ENCODE results near the gene PTTG1IP2.
A peak's percentile ranks its signal among the peaks of the same experiment; 100 is the strongest.
"Not testable (repeated sequence)": the region's sequence is repeated elsewhere in the genome, so short reads cannot be mapped to it uniquely, and the experiment has no call there.

The PTTG1IP2 gene

GRCh38 chr7:90459888-90460287 is 9.6 kb upstream of the PTTG1IP2 start:
- no peak overlapping the region for H3K27ac ChIP-seq
- no peak for TF ChIP-seq ZFX (IDR thresholded peaks at IDR 0.05; ENCODE audit: borderline replicate concordance)
- TF ChIP-seq, protein P1, sequence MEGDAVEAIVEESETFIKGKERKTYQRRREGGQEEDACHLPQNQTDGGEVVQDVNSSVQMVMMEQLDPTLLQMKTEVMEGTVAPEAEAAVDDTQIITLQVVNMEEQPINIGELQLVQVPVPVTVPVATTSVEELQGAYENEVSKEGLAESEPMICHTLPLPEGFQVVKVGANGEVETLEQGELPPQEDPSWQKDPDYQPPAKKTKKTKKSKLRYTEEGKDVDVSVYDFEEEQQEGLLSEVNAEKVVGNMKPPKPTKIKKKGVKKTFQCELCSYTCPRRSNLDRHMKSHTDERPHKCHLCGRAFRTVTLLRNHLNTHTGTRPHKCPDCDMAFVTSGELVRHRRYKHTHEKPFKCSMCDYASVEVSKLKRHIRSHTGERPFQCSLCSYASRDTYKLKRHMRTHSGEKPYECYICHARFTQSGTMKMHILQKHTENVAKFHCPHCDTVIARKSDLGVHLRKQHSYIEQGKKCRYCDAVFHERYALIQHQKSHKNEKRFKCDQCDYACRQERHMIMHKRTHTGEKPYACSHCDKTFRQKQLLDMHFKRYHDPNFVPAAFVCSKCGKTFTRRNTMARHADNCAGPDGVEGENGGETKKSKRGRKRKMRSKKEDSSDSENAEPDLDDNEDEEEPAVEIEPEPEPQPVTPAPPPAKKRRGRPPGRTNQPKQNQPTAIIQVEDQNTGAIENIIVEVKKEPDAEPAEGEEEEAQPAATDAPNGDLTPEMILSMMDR (IDR thresholded peaks at IDR 0.05), result peak; percentile 43

DNA sequence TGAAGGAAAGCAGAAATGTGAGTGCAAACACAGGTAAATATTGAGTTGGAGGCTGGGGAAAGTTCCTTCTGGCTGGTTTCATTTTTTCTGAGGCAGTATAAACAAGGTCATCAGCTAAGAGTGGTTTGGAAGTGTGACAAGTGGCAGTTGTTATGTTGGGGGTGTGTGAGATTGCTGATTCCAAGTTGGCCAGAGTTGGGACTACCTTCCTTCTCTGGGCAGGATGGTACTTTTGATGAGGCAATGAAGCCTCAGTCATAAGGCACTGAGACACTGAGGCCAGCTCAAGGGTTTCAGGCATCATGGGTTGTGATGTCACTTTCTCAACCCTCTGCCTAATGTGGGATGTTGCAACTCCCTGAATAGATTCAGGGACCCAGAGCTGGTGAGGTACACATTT is 8.2 kb upstream of the PTTG1IP2 start:
- no peak for TF ChIP-seq ZFX (IDR thresholded peaks at IDR 0.05; ENCODE audit: borderline replicate concordance)
- TF ChIP-seq, protein P1 (IDR thresholded peaks at IDR 0.05), result no peak
- H3K27ac ChIP-seq, result no peak overlapping the region

- not testable (repeated sequence) for H3K27ac ChIP-seq
These were observed 6.2 kb upstream of the PTTG1IP2 start for GRCh38 chr7:90463151-90463628.

- no peak for TF ChIP-seq ZFX (IDR thresholded peaks at IDR 0.05; ENCODE audit: borderline replicate concordance)
- TF ChIP-seq, protein P1 (IDR thresholded peaks at IDR 0.05), result no peak
- no peak overlapping the region for H3K27ac ChIP-seq
These were observed 3.6 kb upstream of the PTTG1IP2 start for GRCh38 chr7:90465816-90466215.

DNA sequence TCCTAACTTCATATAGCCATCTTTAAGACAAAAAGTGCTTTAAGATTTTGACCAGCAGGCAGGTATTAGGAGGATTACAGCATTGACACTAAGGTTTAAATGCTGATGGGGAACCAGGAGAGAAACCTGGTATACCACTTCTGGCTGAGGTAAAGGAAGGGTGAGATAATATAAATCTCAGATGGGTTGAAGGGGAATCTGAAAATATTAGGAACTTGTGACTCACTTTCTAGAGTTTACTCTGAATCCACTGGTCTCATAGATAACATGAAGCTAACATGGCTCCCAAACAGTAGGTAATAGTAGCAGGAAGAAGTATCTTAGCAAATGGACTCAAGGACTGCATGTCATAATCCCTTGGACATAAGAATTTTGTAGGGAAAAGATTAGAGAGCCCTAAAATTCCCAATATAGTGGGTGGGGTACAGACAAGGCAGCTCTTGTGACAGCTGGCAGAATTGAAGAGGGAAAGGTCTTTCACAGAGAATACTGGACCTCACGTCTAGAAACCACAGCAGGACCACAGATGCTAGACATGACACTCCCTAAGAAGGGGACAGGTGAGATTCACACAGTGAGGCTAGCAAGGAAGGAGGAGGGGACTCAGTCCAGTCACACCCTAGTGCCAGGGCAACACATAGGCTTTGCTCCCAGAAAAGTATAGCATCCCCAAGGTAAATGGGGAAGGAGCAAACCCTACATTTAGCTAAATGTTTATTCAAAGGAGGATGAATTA is 3.5 kb downstream of the PTTG1IP2 start:
- no peak overlapping the region for H3K27ac ChIP-seq
- TF ChIP-seq ZFX (IDR thresholded peaks at IDR 0.05; ENCODE audit: borderline replicate concordance), result no peak
- TF ChIP-seq, protein P1 (IDR thresholded peaks at IDR 0.05), result no peak

- no peak overlapping the region for H3K27ac ChIP-seq
- TF ChIP-seq, protein P1 (IDR thresholded peaks at IDR 0.05), result no peak
- no peak for TF ChIP-seq ZFX (IDR thresholded peaks at IDR 0.05; ENCODE audit: borderline replicate concordance)
These were observed 4.4 kb downstream of the PTTG1IP2 start for GRCh38 chr7:90473814-90474213.

DNA sequence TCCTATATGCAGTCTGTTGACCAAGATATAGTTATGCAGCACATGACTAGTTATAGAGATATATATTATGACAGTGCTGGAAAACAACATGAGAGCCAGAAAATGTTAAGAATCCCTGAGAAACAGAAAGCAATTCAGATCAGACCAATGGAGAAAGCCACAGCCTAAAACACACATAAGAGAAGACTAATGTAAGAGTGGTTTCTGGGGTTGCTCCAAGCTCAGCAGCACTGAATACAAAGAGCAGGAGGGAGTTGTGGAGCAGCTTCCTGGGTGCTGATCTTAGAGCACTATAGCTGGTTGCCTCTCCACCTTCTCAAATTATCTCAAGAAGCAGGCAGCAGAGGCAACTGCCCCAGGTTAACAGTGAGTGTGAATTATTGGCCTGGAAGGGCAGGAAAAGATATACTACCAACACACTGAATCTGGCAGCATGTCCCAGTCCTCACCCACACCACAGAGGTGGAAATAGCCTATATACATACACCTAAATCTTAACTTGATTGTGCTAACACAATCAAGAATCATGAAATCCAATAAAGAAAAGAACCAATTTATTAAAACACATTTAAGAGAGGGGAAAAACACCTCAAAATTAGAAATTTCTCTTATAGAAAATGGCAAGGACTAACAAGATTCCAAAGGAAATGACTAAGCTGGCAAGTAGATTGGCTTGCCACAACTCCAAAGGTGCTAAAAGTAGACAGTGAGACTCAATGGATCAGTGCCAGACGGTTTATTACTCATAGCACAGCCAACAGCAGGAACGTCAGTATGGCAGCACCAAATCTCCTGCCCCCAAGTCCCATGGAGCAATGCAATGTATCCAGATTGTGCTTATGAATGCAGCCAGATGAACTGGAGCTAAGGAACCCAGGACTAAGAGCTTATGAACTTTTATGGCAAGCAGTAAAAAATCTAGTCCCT is 5.1 kb downstream of the PTTG1IP2 start:
- H3K27ac ChIP-seq, result no peak overlapping the region
- no peak for TF ChIP-seq ZFX (IDR thresholded peaks at IDR 0.05; ENCODE audit: borderline replicate concordance)
- TF ChIP-seq, protein P1 (IDR thresholded peaks at IDR 0.05), result no peak
